ENCODE results near the gene ENTHD1. TPM values are rescaled to one million over a fixed set of nuclear protein-coding genes. Genes with fewer than 3 reads are reported as not detected.

ENTHD1 gene
- total and polyA plus RNA-seq, 8 donors, result 0.02 TPM; not detected in 7

DNA sequence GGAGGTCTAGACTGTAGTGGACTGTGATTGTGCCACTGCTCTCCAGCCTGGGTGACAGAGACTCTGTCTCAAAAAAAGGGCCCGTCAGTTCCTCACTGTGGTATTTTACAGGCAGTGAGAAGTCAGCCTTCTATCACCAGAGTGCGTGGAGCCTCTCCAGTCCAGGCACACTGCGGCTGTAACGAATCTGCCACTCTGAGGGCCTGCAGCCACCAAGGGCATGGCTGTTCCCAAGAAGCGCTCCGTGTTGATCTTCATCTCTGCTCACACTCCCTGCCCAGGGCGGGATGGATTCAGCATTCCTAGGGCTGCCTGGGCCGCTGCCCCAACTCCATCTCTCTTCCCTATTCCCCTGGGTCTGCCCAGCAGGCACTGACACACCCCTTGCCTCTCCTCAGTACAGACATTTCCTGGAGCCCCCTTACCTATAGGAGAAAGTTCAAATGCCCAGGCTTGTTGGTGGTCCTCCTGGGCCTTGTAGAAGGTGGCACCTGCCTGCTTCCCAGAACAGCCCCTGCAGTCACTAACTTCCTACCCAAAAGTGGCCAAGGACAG lies 174.6 kb downstream of the ENTHD1 start:
- H3K4me3 ChIP-seq, result no peak overlapping the region
- ATAC-seq, result no peak
- H3K4me1 ChIP-seq, result no peaks in the 10 kb centered on the region
- FAIRE-seq, result no peak
- 86 to 92% methylated on average over 8 of the region's 8 CpGs for WGBS, 2 donors
- TF ChIP-seq, protein P1, sequence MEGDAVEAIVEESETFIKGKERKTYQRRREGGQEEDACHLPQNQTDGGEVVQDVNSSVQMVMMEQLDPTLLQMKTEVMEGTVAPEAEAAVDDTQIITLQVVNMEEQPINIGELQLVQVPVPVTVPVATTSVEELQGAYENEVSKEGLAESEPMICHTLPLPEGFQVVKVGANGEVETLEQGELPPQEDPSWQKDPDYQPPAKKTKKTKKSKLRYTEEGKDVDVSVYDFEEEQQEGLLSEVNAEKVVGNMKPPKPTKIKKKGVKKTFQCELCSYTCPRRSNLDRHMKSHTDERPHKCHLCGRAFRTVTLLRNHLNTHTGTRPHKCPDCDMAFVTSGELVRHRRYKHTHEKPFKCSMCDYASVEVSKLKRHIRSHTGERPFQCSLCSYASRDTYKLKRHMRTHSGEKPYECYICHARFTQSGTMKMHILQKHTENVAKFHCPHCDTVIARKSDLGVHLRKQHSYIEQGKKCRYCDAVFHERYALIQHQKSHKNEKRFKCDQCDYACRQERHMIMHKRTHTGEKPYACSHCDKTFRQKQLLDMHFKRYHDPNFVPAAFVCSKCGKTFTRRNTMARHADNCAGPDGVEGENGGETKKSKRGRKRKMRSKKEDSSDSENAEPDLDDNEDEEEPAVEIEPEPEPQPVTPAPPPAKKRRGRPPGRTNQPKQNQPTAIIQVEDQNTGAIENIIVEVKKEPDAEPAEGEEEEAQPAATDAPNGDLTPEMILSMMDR (IDR thresholded peaks at IDR 0.05), result no peak
- no peaks in the 10 kb centered on the region for H3K9me3 ChIP-seq
- H3K27me3 ChIP-seq, result no peaks in the 10 kb centered on the region
- peak in 1 of 6 donors; percentile 35 for DNase-seq
- H3K27ac ChIP-seq, result no peak overlapping the region
- H3K36me3 ChIP-seq, result no peaks in the 10 kb centered on the region
- intact Hi-C loops (cut with DNase I), result no loop called here

DNA sequence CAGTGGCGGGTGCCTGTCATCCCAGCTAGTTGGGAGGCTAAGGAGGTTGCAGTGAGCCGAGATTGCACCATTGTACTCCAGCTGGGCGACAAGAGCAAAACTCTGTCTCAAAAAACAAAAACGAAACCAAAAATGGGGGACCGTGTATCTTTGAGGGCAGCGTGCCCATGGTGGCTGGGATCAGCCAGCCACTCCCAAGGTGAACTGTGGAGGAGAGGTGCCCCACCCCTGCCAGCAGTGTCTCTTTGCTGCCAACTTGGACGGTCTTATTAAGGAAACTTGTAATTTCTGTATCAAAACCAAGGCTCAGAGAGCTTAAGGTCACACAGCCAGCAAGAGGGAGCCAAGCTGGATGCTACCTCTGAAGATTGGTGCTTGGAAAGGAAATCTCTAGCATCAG lies 175.4 kb downstream of the ENTHD1 start:
- H3K27me3 ChIP-seq, result no peaks in the 10 kb centered on the region
- intact Hi-C loops (cut with DNase I), result no loop called here
- H3K4me3 ChIP-seq, result no peak overlapping the region
- DNase-seq, result peak in 1 of 6 donors; percentile 8
- TF ChIP-seq, protein P1 (IDR thresholded peaks at IDR 0.05), result no peak
- 68 to 84% methylated on average over 7 of the region's 7 CpGs for WGBS, 2 donors
- H3K27ac ChIP-seq, result no peak overlapping the region
- no peak for ATAC-seq
- no peaks in the 10 kb centered on the region for H3K36me3 ChIP-seq
- H3K4me1 ChIP-seq, result no peaks in the 10 kb centered on the region
- no peak for FAIRE-seq
- H3K9me3 ChIP-seq, result no peaks in the 10 kb centered on the region

DNA sequence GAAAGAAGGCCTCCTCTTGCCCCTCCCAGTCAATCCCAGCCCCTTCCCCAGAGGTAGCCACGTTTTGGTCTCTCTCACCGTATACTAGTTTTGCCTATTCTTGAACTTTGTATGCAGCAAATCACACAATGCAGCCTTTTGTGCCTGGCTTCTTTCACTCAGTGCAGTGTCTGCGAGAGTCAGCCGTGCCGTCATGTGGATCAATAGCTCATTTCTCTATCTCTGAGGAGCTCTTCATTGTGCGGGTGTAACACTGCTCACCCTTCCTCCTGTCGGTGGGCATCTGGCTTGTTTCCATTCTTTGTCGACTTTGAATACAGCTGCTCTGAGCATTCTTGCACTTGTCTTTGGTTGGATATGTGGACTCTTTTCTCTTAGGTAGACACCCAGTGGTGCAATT lies 176.5 kb downstream of the ENTHD1 start:
- DNase-seq (peak in 1 of 6 donors; percentile 3), FAIRE-seq (no peak), ATAC-seq (no peak)
- 54% methylated on average over 8 of the region's 8 CpGs for WGBS, 2 donors
- Histone ChIP-seq H3K36me3 (no peaks in the 10 kb centered on the region), H3K4me3 (no peak overlapping the region), H3K27me3 (no peaks in the 10 kb centered on the region), H3K4me1 (no peaks in the 10 kb centered on the region), H3K27ac (no peak overlapping the region), H3K9me3 (no peaks in the 10 kb centered on the region)
- intact Hi-C loops (cut with DNase I), result no loop called here
- TF ChIP-seq, protein P1 (IDR thresholded peaks at IDR 0.05), result no peak

DNA sequence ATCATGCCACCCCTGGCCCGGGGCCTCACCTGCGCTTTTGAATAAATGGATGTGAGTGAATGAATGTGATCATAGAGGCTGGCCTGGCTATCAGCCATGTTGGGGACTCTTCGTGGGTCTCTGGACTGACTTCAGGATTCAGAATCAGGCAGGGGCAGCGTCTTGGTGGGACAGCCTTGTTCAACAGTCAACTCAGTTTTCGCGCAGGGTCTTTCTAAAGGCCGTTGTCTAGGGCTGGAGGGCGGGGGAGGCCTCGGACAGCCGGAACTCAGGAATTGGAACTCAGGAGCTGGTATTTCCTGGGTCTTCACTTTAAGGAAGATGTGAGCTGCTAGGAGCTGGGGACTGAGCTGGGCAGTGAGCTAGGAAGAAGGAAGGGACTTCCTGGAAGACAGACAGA lies 177.0 kb downstream of the ENTHD1 start:
- ATAC-seq (no peak), DNase-seq (no peak), FAIRE-seq (no peak)
- H3K9me3 ChIP-seq, result no peaks in the 10 kb centered on the region
- no peaks in the 10 kb centered on the region for H3K36me3 ChIP-seq
- no peak overlapping the region for H3K27ac ChIP-seq
- H3K27me3 ChIP-seq, result no peaks in the 10 kb centered on the region
- TF ChIP-seq, protein P1 (IDR thresholded peaks at IDR 0.05), result no peak
- intact Hi-C loops (cut with DNase I), result no loop called here
- H3K4me1 ChIP-seq, result no peaks in the 10 kb centered on the region
- no peak overlapping the region for H3K4me3 ChIP-seq
- WGBS, 2 donors, result 75 to 77% methylated on average over 10 of the region's 10 CpGs

DNA sequence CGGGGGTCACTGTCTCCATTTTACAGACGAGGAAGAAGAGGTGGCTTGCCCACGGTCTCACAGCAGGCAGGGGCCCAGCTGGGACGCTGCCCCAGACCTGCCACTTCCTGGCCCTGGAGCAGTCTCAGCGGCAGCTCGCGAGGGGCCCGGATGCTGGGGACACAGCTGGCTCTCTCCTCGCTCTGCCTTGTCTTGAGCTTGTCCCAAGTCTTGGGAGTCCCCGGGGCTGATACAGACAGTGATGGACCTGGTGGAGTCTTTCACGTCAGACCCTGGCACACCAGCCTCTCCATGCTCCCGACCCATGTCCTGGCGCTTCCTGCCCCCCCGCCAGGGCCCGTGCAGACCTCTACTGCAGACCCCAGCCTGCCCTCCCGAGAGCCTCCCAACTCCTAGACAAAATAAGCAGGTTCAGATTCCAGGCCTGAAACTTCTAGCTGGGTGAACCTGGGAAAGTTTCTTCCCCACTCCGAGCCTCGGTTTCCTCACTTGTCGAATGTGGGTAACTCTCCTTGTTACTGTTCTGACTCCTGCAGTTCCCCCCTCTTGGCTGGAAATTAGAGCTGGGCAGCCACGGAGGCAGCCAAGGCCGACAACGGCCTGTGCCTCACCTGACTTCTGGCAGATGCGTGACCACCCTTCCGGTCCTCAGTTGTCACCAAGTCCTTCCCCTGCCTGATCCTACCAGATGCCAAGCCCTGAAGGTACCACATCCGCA lies 177.6 kb downstream of the ENTHD1 start:
- no peak for ATAC-seq
- TF ChIP-seq, protein P1 (IDR thresholded peaks at IDR 0.05), result no peak
- Histone ChIP-seq H3K4me1 (no peaks in the 10 kb centered on the region), H3K27me3 (no peaks in the 10 kb centered on the region), H3K27ac (no peak overlapping the region), H3K9me3 (no peaks in the 10 kb centered on the region), H3K36me3 (no peaks in the 10 kb centered on the region), H3K4me3 (no peak overlapping the region)
- no peak for FAIRE-seq
- WGBS, 2 donors, result 75 to 83% methylated on average over 25 of the region's 25 CpGs
- intact Hi-C loops (cut with DNase I), result no loop called here
- DNase-seq, result peak in 1 of 6 donors; percentile 37
